GM21526 (cell line): ENCODE results near the gene SHROOM3.
"Not testable (repeated sequence)": the region's sequence is repeated elsewhere in the genome, so short reads cannot be mapped to it uniquely, and the experiment has no call there.

Experiments
- ATAC-seq: cut with Tn5 transposase; IDR thresholded peaks from one replicate; pipeline ENCODE4 v1.9.1; 2021; ENCODE audit warnings: moderate library complexity; ENCODE audit not compliant: unreplicated experiment, low FRiP score

Gene SHROOM3

DNA sequence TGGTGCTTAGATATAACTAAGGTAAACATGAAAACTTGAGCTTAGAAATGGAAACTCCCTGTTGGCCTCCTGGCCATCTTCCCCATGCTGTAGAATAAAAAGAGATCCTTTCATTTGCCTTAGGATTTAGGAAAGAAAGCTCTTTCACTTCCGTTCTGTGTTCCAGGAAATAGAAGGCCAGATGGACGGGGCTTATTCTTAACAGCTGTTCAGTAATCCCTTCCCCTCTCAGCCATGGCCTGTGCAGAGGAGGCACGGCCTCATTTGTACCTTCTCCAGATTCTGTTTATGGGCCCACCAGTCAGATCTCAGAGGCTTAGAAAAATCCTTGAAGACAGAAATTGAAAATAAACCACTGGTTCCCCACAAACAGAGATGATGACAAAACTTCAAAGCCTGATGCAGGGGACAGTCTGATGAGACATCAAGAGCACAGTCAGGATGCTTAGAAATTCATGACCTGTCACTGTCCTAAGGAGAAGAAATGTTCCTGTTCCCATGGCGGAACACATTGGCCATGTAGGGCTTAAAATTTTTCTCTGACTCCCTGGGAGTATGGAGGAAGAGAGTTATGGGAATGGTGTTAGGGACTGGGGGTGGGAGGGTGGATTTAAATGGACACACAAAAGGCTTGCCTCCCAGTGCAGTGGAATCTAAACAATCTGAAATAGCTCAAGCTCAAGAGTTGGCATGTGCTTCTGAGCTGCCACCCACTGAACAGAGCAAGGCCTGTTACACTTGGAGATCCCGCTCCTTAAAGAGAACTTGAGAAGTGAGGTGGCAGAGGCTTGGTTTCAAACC lies 274.1 kb downstream of the SHROOM3 start:
- no peak for ATAC-seq

DNA sequence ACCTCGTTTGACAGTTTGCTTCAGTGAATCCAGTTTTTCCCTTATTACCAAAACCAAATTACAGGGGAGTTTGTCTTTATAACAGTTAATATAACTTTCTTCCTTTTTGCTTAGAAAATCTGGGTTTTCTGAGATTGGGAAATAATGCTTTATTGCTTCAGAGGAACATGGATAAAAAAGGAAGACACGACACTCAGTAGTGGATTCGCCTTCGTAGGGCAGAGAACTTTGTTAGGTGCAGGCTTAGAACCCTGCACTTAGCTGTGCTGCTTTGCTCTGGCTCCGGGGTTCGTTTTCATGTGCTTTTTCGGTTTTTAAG lies 274.7 kb downstream of the SHROOM3 start:
- no peak for ATAC-seq

DNA sequence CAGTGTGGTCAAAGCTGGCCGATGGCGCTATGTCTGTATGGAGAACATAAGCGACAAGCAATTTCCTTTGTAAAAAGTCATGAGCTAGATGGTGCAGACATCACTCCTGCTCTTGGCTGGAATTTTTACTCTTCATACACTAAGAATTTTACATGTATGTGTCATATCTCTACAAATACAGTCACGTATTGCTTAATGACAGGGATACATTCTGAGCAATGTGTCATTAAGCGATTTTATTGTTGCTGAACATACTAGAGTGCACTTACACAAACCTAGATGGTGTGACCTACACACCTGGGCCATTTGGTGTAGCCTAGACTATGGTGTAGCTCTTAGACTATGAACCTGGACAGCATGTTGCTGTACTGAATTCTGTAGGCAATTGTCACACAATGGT lies 277.5 kb downstream of the SHROOM3 start:
- ATAC-seq = no peak

DNA sequence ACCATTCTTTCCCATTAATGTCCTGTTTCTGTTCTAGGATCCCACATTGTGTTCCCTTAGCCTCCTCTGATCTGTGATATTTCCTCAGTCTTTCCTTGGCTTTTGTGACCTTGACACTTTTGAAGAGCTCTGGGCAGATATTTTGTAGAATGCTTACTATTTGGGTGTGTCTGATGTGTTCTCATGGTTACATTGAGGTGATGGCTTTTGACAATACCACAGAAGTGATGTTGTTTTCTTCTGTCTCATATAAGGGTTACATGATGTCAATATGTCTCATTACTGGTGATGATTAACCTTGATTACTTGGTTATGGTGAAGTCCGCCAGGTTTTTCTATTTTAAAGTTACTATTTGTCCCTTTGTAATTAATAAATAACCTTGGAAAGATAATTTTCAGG lies 279.2 kb downstream of the SHROOM3 start:
- no peak for ATAC-seq

DNA sequence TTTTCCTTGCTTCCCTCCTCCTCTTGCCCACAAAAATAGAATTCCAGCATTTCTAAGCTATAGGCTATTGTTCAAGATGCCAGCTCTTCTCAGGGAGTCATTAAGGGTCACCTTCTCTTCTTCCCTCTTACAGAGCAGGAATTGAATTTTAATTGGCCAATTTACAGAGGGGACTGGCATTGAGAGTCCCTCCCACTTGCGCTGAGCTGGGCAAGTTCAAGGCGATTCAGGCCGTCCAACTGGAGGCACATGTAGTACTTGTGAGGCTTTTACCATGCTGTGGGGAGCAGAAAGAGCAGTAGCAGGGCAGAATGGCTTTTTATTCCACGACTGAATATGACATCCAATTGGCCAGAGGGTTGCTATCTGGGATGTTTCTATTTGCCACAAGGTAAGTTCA lies 281.0 kb downstream of the SHROOM3 start:
- no peak for ATAC-seq

DNA sequence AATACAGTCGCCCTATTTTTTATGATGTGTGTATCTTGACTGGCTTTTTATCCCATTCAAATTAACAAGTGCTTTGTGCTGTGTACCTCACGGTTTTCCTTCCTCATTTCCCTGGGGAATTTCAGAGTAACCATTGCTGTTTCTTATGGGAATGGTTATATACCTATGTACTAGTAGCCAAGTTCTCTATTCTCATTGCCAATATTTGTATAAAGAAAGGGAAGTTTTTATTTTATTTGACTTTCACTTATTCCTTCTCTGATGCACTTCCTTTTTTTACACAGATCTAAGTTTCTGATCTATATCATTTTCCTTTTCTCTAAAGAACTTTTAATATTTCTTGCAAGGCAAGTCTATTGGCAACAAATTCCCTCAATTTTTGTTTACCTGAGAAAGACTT lies 281.6 kb downstream of the SHROOM3 start:
- ATAC-seq = no peak

DNA sequence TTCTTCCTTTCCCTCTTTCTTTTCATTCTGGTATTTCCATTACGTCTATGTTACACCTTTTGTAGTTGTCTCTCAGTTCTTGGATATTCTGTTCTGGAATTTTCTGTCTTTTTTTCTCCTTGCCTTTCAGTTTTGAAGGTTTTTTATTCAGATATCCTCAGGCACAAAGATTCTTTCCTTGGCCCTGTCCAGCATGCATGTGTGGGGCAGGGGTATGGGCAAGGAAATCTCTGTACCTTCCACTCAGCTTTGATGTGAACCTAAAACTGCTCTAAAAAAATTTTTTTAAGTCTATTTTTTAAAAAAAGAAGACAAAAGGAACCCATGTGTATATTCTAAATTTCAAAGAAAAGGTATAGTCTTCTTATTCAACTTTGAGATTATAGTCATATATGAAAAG lies 282.4 kb downstream of the SHROOM3 start:
- no peak for ATAC-seq

DNA sequence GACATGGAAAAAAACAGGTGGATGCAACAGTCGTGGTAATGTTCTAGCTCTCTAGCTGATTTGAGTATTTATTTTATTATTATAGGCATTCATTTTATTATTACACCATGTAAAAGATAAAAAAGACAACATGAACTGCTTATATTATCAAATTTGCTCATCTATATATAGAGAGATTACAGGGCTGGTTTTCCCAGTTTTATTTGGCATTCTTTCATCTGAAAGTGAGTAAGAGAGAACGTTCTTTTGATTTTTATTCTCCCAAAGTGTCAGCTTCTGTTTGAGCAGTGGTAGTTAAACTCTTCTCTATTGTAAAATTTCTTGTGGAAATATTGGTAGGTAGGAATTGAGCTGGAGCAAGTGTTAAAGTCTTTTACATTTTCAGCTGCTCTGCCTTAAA lies 283.0 kb downstream of the SHROOM3 start:
- no peak for ATAC-seq

DNA sequence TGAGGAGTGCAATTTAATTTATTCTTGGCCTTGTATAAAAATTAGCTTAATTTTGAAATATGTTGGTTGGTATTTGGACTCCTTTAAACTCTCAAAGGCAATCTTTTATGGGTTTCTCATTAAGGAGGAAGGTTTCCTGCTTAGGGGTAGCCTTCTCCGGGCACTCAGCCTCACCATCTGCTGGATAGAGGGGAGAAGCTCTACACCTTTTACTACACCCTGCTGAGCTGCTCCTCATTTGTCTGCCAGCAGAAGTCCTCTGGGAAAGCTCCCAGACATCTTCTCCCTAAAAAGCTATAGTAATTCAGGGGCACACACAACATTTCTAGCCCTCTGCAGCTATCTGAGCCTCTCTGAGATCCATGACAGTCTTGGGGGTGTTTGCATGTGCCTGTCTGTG lies 283.8 kb downstream of the SHROOM3 start:
- ATAC-seq = no peak

DNA sequence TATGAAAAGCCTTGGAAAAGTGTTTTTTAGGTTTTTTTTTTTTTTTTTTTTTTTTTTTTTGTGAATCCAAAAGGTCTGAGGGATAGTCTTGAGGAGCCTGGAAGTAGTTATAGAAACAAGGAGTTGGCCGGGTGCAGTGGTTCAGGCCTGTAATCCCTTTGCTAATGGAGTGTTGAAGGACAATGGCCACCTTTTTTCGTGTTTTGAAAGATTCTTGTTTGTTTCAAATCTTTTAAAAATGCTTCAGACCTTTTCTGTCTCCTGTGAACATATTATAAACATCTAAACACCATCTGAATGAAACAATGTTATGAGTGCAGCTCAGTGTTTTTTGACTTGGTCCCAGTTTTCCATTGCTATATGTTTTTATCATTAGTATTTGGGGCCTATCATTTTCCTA lies 285.1 kb downstream of the SHROOM3 start:
- no peak for ATAC-seq

DNA sequence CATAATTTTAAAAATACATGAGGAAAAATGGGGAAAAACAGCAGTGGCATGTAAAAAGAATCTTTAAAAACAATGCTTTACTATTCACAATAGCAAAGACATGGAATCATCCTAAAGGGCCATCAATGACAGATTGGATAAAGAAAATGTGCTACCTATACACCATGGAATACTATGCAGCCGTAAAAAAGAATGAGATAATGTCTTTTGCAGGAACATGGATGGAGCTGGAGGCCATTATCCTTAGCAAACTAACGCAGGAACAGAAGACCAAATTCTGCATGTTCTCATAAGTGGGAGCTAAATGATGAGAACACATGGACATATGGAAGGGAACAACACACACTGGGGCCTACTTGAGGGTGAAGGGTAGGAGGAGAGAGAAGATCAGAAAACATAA lies 287.1 kb downstream of the SHROOM3 start:
- ATAC-seq = not testable (repeated sequence)

DNA sequence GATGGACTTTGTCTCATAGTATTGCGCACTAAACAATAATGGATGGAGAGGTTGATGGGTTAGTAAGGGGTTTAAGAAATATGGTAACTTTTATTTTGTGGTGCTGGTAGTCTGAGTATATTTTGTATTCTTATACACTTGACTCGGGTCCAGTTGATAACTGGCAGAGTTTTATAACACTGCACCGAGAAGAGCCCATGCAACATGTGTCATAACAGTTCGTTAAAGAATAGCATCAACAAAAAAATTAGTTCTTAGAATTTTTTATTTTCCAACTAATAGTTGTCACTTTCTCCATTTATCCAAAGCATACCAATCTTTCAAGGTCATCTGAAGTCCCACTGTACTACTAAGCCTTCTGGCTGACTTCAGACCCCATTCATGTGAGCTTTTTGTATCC lies 287.8 kb downstream of the SHROOM3 start:
- no peak for ATAC-seq

DNA sequence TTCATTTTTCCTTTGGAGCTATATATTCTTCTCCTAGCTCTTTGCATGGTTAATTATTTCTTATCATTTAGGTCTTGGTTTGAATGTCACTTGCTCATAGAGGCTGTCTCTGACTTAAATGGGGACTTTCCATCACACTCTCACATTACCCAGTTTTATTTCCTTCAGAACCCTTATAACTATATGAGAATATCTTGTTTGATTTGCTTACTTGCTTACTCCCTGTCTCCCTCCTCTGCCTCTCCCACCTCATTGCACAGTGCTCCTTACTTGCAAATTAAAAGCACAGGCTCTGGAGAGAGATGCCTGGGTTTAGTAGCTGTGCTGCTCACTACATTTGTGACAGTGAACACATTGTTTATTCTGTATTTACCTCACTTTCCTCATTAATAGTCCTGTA lies 288.3 kb downstream of the SHROOM3 start:
- ATAC-seq = no peak

DNA sequence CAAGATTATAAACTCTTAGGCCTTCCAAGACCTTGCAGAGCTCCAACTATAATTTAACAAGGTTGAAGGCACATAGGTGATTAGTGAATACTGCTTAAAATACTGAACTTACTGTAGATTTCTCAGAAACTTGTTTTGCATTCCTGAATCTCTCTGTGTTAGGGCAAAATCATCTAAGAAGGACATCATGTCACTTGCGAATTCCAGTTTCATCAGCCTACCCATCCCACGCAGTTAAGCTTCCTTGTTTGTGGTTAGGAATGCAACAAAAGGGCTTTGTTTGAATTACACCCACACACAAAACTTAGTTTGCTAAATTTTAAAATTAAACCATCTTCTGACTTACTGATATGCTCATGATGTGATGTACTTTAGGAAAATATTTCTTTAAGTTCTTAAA lies 288.9 kb downstream of the SHROOM3 start:
- no peak for ATAC-seq

DNA sequence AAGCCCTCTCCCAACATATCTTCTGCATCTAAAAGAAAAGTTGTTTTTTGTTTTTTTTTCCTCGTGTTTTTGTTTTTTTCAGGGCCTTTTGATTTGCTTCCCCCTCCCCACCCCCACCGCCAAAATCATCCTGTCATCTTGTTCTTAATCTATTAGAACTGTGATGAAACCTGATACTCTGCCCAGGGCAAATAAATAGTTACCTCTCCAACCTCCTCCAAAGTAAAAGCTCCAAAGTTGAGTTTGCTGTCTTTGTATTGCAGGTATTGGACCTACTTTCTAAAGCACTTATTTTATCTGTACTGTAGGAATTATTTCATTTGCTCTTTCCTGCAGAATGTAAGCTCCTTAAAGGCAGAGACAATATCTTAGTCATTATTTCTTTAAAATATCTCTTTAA lies 290.0 kb downstream of the SHROOM3 start:
- no peak for ATAC-seq

DNA sequence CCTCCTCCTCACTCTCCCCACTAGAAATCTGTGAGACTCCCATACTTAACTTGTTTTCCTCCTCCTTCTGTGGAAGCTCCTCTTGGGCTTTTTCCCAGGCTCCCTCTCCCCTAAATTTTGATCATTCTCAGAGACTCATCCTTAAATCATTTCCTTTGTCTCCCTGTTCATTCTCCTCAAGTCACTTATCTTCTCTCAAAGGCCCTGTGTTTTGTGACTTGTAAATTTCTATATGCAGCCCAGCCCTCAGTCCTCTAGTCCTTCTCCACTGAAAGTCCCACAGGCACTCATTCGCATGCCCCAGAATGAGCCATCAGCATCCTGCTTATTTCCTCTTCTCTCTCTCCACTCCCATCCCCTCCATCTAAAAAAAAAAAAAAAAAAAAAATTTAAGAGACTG lies 291.1 kb downstream of the SHROOM3 start:
- no peak for ATAC-seq

DNA sequence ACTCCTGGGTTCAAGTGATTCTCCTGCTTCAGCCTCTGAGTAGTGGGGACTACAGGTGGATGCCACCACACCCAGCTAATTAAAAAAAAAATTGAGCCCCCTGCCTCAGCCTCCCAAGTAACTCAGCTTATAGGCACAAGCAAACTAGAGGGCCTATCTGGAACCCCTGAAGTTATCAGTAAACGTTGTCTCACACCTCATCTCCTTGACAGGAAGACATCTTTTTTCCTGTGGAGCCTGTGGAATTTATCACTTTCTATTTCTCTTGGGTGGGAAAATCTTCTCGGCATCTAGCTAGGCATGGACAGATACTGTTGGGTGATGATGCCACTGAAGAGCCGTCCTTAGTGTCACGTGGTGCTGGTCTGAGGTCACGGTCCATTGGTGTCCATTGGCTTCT lies 291.6 kb downstream of the SHROOM3 start:
- no peak for ATAC-seq

DNA sequence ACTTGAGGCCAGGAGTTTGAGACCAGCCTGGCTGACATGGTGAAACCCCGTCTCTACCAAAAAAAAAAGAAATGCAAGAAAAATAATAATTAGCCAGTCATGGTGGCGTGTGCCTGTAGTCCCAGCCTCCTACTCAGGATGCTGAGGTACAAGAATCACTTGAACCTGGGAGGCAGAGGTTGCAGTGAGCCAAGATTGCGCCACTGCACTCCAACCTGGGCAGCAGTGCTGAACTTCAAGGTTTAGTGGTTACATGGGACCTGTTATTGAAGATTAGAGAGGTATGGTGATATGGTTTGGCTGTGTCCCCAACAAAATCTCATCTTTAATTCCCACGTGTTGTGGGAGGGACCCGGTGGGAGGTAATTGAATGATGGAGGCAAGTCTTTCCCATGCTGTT lies 292.9 kb downstream of the SHROOM3 start:
- ATAC-seq = not testable (repeated sequence)

DNA sequence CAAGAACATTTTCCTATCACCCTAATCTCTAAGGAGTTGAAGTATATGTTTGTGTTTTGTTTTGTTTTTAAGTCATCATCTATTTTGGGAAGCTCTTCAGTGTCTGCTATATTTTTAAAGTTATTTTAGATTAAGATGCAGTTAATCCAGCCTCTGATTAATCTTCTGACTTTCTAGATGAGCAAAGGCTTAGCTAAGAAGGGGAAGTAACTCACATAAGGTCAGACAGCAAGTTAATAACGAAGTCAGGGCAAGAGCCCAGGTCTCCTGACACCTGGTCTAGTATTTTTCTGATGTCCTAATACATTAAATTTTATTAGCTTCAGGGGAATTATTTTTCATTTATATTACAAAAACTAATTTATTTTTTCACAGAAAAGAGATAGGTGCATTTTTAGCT lies 294.4 kb downstream of the SHROOM3 start:
- ATAC-seq = no peak

DNA sequence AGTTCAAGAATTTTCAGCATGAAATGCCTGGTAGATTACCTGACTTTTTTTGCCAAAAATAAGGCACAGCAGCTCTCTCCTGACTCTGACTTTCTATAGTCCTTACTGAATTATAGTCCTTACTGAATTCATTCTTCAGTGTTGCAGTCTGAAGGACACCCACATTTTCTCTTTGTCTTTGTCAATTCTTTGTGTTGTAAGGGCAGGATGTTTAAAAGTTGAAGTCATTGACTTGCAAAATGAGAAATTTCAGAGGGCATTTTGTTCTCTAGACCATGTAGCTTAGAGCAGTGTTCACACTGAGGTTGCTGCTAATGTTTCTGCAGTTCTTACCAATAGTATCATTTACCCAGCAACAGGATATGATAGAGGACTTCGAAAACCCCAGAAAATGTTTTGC lies 295.0 kb downstream of the SHROOM3 start:
- no peak for ATAC-seq

DNA sequence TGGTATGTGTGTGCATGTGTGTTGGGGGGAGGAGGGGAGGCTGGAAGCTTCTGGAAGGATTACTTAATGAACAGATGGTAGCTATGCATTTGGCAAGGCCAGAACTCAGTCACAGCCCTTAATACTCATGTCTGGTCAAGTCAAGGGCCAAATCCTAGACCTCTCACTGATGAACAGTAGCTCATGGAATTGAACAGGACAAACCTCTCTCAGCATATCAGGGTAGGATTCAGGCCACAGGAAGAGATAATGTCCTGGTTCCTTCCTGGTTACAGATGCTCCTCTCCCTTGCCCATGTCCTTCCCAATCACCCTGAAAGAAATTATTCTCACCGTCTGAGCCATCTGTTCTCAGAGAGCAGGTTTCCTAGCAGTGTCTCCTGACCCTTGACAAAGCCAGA lies 297.2 kb downstream of the SHROOM3 start:
- no peak for ATAC-seq

DNA sequence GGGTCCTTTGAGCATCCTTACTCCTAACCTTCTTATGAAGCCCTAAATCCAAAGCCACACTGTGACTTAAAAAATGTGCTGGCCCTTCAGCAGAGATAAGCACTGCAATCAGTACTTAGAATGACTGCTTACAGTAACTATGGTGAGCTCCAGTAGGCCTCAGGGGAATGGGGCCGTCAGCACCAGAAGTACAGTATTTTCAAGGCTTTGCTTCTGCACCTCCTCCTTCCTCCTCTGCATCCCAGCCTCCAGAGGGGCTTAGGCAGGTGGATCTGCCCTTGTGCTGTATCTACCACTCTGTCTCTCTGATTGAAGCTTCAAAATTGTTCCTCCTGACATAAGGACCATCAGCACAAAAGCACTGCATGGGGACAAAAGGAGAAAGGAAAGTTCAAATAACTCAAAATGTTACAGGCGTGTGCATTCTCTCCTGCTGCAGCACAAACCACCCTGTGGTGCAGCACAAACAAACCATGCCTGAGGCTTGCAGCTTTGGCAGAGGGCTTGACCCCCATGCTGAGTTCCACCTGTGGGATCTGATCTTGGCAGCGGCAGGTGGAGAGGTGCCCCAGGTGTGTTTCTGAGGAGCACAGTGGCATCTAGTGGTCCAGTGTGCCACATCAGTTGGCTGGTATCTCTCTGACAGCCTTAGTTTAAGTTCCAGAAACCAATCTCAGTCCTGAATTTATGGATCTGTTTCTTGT lies 298.2 kb downstream of the SHROOM3 start:
- no peak for ATAC-seq
